Gastrocnemius medialis (tissue), 4 donors: ENCODE data around the gene GOLPH3.

Experiments used
- POLR2A ChIP-seq, 2 donors: fragments of 450-650 bp; IDR thresholded peaks; one replicate each; pipeline ENCODE4 v1.6.1; 2017; ENCODE audit warnings: antibody characterized with exemption in 2 of 2, mild to moderate bottlenecking in 2 of 2, moderate library complexity in 2 of 2
- TF ChIP-seq, protein P1 (sequence below), 5 experiments: fragments of 450-650 bp in 3 of 5; fragments of 200-600 bp in 2 of 5; sonication (generic) in 2 of 5; IDR thresholded peaks in 4 of 5; conservative IDR thresholded peaks in 1 of 5; 1 replicate in 4 of 5; 2 replicates in 1 of 5; pipeline ENCODE4 v1.5.1; 2016 to 2019; ENCODE audit warnings: antibody characterized with exemption in 5 of 5, mild to moderate bottlenecking in 3 of 5, moderate library complexity in 3 of 5

DNA sequence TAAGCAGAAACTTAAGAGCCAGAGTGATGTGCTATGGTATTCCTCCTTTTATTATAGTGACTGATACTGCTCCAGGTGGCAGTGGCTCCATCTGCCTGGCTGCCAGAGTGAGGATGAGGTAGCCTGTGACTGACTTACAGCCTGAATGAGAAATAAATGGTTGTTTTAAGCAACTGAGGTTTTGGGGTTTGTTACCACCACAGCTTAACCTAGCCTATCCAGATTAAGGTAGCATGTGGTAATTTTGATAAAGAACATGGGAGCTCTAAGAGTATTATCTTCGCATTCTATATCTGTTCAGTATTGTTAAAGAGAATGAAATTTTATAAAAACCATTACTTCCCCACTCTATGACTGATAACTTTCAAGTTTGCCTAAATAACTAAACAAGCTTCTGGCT is 39.0 kb downstream of the GOLPH3 start:
- TF ChIP-seq, protein P1, sequence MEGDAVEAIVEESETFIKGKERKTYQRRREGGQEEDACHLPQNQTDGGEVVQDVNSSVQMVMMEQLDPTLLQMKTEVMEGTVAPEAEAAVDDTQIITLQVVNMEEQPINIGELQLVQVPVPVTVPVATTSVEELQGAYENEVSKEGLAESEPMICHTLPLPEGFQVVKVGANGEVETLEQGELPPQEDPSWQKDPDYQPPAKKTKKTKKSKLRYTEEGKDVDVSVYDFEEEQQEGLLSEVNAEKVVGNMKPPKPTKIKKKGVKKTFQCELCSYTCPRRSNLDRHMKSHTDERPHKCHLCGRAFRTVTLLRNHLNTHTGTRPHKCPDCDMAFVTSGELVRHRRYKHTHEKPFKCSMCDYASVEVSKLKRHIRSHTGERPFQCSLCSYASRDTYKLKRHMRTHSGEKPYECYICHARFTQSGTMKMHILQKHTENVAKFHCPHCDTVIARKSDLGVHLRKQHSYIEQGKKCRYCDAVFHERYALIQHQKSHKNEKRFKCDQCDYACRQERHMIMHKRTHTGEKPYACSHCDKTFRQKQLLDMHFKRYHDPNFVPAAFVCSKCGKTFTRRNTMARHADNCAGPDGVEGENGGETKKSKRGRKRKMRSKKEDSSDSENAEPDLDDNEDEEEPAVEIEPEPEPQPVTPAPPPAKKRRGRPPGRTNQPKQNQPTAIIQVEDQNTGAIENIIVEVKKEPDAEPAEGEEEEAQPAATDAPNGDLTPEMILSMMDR (IDR thresholded peaks at IDR 0.05 in 4 of 5, conservative IDR thresholded peaks at IDR 0.05 in 1 of 5), result no peak
- TF ChIP-seq POLR2A (IDR thresholded peaks at IDR 0.05), result no peak
